ENCODE measurements around the gene SELENON.

Gene SELENON

DNA sequence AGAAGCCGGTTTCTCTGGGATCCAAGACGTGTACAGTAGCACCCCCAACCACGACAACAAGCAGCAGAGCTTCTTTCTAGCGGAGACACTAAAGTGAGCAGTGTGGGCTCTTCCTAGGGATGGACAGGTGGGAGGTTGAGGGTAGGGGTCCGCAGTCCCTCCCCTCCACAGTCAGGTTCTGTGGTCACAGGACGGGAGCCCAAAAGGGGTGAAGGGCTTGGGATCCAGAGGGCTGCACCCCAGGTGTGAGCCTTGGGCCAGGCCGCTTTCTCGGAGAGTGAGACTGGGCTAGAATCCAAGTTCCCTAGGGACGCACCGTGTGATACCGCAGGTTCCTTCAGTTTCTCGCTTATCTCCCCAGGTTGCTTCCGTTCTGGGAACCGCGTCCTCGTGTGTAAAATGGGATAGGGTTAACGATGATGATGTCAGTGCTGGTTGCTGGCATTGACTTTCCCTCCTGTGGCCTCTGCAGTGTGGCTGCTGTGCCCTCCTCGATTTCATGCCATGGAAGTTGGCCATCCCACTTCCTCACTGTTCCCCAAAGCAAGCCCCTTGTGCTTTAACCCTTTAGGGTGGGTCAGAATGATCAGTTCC is 17.3 kb upstream of the SELENON start (continued):
- TF ChIP-seq ZNF394 (tag by site-specific recombination; IDR thresholded peaks at IDR 0.05; ENCODE audit: borderline replicate concordance) (peak; percentile 59; the same call in 1 of the 2 replicates), ZNF112 (tag by site-specific recombination; IDR thresholded peaks at IDR 0.05) (no peak), YY1 (tag by site-specific recombination; IDR thresholded peaks at IDR 0.05) (no peak), ZNF354C (tag by site-specific recombination; IDR thresholded peaks at IDR 0.05; ENCODE audit: borderline replicate concordance, low read depth) (no peak), ZNF174 (tag by site-specific recombination; IDR thresholded peaks at IDR 0.05) (no peak), ZNF202 (tag by site-specific recombination; IDR thresholded peaks at IDR 0.05; ENCODE audit: borderline replicate concordance) (no peak), SCRT2 (tag by site-specific recombination; IDR thresholded peaks at IDR 0.05) (no peak), ZNF792 (tag by site-specific recombination; IDR thresholded peaks at IDR 0.05) (no peak), ZNF132 (tag by site-specific recombination; IDR thresholded peaks at IDR 0.05; ENCODE audit: borderline replicate concordance) (no peak), ZNF155 (tag by site-specific recombination; IDR thresholded peaks at IDR 0.05) (no peak), ZNF423 (tag by site-specific recombination; IDR thresholded peaks at IDR 0.05) (peak; percentile 80; the same call in 1 of the 2 replicates), ZBTB21 (tag by site-specific recombination; IDR thresholded peaks at IDR 0.05) (peak; percentile 76), ZNF404 (tag by site-specific recombination; IDR thresholded peaks at IDR 0.05) (no peak), BCL11A (tag by site-specific recombination; IDR thresholded peaks at IDR 0.05; ENCODE audit: low read depth) (no peak), HOXA7 (CRISPR knock-in tag; IDR thresholded peaks at IDR 0.05; ENCODE audit: borderline replicate concordance) (no peak), SP2 (tag by site-specific recombination; IDR thresholded peaks at IDR 0.05) (peak; percentile 30; the same call in 1 of the 2 replicates), ZNF707 (tag by site-specific recombination; IDR thresholded peaks at IDR 0.05) (no peak), ZNF324 (tag by site-specific recombination; IDR thresholded peaks at IDR 0.05) (0 out of 2 replicates have a peak, but pooled peaks have one; percentile 61), ZNF529 (tag by site-specific recombination; IDR thresholded peaks at IDR 0.05; ENCODE audit: insufficient replicate concordance) (no peak)
- TF ChIP-seq, protein P1, sequence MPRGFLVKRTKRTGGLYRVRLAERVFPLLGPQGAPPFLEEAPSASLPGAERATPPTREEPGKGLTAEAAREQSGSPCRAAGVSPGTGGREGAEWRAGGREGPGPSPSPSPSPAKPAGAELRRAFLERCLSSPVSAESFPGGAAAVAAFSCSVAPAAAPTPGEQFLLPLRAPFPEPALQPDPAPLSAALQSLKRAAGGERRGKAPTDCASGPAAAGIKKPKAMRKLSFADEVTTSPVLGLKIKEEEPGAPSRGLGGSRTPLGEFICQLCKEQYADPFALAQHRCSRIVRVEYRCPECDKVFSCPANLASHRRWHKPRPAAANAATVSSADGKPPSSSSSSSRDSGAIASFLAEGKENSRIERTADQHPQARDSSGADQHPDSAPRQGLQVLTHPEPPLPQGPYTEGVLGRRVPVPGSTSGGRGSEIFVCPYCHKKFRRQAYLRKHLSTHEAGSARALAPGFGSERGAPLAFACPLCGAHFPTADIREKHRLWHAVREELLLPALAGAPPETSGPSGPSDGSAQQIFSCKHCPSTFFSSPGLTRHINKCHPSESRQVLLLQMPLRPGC (tag by site-specific recombination; IDR thresholded peaks at IDR 0.05) = no peak; the same call in 1 of the 2 replicates
- TF ChIP-seq, protein P2, sequence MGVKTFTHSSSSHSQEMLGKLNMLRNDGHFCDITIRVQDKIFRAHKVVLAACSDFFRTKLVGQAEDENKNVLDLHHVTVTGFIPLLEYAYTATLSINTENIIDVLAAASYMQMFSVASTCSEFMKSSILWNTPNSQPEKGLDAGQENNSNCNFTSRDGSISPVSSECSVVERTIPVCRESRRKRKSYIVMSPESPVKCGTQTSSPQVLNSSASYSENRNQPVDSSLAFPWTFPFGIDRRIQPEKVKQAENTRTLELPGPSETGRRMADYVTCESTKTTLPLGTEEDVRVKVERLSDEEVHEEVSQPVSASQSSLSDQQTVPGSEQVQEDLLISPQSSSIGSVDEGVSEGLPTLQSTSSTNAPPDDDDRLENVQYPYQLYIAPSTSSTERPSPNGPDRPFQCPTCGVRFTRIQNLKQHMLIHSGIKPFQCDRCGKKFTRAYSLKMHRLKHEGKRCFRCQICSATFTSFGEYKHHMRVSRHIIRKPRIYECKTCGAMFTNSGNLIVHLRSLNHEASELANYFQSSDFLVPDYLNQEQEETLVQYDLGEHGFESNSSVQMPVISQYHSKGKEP (tag by site-specific recombination; IDR thresholded peaks at IDR 0.05) = no peak
- TF ChIP-seq, protein P3, sequence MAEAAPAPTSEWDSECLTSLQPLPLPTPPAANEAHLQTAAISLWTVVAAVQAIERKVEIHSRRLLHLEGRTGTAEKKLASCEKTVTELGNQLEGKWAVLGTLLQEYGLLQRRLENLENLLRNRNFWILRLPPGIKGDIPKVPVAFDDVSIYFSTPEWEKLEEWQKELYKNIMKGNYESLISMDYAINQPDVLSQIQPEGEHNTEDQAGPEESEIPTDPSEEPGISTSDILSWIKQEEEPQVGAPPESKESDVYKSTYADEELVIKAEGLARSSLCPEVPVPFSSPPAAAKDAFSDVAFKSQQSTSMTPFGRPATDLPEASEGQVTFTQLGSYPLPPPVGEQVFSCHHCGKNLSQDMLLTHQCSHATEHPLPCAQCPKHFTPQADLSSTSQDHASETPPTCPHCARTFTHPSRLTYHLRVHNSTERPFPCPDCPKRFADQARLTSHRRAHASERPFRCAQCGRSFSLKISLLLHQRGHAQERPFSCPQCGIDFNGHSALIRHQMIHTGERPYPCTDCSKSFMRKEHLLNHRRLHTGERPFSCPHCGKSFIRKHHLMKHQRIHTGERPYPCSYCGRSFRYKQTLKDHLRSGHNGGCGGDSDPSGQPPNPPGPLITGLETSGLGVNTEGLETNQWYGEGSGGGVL (tag by site-specific recombination; IDR thresholded peaks at IDR 0.05) = peak; percentile 70
- TF ChIP-seq, protein P4, sequence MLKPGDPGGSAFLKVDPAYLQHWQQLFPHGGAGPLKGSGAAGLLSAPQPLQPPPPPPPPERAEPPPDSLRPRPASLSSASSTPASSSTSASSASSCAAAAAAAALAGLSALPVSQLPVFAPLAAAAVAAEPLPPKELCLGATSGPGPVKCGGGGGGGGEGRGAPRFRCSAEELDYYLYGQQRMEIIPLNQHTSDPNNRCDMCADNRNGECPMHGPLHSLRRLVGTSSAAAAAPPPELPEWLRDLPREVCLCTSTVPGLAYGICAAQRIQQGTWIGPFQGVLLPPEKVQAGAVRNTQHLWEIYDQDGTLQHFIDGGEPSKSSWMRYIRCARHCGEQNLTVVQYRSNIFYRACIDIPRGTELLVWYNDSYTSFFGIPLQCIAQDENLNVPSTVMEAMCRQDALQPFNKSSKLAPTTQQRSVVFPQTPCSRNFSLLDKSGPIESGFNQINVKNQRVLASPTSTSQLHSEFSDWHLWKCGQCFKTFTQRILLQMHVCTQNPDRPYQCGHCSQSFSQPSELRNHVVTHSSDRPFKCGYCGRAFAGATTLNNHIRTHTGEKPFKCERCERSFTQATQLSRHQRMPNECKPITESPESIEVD (tag by site-specific recombination; IDR thresholded peaks at IDR 0.05) = peak; percentile 51; the same call in 1 of the 2 replicates
- TF ChIP-seq, protein P5, sequence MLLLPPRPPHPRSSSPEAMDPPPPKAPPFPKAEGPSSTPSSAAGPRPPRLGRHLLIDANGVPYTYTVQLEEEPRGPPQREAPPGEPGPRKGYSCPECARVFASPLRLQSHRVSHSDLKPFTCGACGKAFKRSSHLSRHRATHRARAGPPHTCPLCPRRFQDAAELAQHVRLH (tag by site-specific recombination; IDR thresholded peaks at IDR 0.05) = no peak
- TF ChIP-seq, protein P6, sequence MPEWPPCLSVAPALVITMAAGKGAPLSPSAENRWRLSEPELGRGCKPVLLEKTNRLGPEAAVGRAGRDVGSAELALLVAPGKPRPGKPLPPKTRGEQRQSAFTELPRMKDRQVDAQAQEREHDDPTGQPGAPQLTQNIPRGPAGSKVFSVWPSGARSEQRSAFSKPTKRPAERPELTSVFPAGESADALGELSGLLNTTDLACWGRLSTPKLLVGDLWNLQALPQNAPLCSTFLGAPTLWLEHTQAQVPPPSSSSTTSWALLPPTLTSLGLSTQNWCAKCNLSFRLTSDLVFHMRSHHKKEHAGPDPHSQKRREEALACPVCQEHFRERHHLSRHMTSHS (tag by site-specific recombination; IDR thresholded peaks at IDR 0.05) = no peak
- TF ChIP-seq, protein P7, sequence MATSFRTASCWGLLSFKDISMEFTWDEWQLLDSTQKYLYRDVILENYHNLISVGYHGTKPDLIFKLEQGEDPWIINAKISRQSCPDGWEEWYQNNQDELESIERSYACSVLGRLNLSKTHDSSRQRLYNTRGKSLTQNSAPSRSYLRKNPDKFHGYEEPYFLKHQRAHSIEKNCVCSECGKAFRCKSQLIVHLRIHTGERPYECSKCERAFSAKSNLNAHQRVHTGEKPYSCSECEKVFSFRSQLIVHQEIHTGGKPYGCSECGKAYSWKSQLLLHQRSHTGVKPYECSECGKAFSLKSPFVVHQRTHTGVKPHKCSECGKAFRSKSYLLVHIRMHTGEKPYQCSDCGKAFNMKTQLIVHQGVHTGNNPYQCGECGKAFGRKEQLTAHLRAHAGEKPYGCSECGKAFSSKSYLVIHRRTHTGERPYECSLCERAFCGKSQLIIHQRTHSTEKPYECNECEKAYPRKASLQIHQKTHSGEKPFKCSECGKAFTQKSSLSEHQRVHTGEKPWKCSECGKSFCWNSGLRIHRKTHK (tag by site-specific recombination; IDR thresholded peaks at IDR 0.05) = no peak
- TF ChIP-seq, protein P8, sequence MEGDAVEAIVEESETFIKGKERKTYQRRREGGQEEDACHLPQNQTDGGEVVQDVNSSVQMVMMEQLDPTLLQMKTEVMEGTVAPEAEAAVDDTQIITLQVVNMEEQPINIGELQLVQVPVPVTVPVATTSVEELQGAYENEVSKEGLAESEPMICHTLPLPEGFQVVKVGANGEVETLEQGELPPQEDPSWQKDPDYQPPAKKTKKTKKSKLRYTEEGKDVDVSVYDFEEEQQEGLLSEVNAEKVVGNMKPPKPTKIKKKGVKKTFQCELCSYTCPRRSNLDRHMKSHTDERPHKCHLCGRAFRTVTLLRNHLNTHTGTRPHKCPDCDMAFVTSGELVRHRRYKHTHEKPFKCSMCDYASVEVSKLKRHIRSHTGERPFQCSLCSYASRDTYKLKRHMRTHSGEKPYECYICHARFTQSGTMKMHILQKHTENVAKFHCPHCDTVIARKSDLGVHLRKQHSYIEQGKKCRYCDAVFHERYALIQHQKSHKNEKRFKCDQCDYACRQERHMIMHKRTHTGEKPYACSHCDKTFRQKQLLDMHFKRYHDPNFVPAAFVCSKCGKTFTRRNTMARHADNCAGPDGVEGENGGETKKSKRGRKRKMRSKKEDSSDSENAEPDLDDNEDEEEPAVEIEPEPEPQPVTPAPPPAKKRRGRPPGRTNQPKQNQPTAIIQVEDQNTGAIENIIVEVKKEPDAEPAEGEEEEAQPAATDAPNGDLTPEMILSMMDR (tag by site-specific recombination; IDR thresholded peaks at IDR 0.05) = no peak

Measured in HEK293 (cell line).